ENCODE results near the gene LRRC8D. TPM values are rescaled to one million over a fixed set of nuclear protein-coding genes. Genes with fewer than 3 reads are reported as not detected.

The LRRC8D gene
- total and polyA plus RNA-seq, 8 donors, result 14.3 to 23.6 (median 17.0) TPM

DNA sequence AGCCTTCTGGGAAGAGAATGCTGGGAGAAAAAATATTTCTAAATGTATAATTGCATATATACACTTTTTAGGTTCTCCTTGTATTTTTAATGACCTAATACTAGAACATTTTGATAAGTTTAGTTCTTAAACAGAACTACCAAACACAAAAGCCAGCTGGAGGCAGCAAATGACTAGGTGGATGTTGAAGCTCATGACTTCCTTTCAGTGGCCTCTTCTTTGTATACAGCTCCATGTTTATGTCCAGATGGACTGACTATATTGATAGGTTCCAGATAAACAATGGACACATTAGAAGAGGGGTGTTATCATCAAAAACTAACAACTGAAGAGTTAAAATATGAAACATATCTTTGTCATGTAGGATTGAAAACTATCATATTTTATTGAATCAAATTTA, 52.5 kb downstream of the LRRC8D start:
- peaks cover 0 to 18% of the 10 kb centered on the region in 2 donors for H3K36me3 ChIP-seq
- H3K27me3 ChIP-seq, result no peaks in the 10 kb centered on the region
- H3K9me3 ChIP-seq, result no peaks in the 10 kb centered on the region
- TF ChIP-seq, protein P1, sequence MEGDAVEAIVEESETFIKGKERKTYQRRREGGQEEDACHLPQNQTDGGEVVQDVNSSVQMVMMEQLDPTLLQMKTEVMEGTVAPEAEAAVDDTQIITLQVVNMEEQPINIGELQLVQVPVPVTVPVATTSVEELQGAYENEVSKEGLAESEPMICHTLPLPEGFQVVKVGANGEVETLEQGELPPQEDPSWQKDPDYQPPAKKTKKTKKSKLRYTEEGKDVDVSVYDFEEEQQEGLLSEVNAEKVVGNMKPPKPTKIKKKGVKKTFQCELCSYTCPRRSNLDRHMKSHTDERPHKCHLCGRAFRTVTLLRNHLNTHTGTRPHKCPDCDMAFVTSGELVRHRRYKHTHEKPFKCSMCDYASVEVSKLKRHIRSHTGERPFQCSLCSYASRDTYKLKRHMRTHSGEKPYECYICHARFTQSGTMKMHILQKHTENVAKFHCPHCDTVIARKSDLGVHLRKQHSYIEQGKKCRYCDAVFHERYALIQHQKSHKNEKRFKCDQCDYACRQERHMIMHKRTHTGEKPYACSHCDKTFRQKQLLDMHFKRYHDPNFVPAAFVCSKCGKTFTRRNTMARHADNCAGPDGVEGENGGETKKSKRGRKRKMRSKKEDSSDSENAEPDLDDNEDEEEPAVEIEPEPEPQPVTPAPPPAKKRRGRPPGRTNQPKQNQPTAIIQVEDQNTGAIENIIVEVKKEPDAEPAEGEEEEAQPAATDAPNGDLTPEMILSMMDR (IDR thresholded peaks at IDR 0.05), result no peak
- DNase-seq (no peak), ATAC-seq (no peak)
- intact Hi-C loops (cut with DNase I), result no loop called here
- H3K27ac ChIP-seq, result no peak overlapping the region
- H3K4me3 ChIP-seq, result no peak overlapping the region
- H3K4me1 ChIP-seq, result no peaks in the 10 kb centered on the region

GRCh38 chr1:89873770-89874169, 52.9 kb downstream of the LRRC8D start:
- no peaks in the 10 kb centered on the region for H3K9me3 ChIP-seq
- no peaks in the 10 kb centered on the region for H3K27me3 ChIP-seq
- TF ChIP-seq, protein P1 (IDR thresholded peaks at IDR 0.05), result no peak
- H3K36me3 ChIP-seq, result peaks cover 0 to 16% of the 10 kb centered on the region in 2 donors
- intact Hi-C loops (cut with DNase I), result no loop called here
- H3K4me3 ChIP-seq, result no peak overlapping the region
- no peak overlapping the region for H3K27ac ChIP-seq
- no peaks in the 10 kb centered on the region for H3K4me1 ChIP-seq
- DNase-seq (peak in 1 of 4 donors; percentile 30), ATAC-seq (peak; percentile 80)

- Histone ChIP-seq H3K27me3 (no peaks in the 10 kb centered on the region), H3K27ac (no peak overlapping the region), H3K9me3 (peaks cover 0 to 6% of the 10 kb centered on the region in 2 donors), H3K4me3 (no peak overlapping the region), H3K36me3 (no peaks in the 10 kb centered on the region), H3K4me1 (no peaks in the 10 kb centered on the region)
- TF ChIP-seq, protein P1 (IDR thresholded peaks at IDR 0.05), result no peak
- DNase-seq (no peak), ATAC-seq (no peak)
- intact Hi-C loops (cut with DNase I), result no loop called here
These were observed 55.6 kb downstream of the LRRC8D start for GRCh38 chr1:89876463-89876862.

- TF ChIP-seq, protein P1 (IDR thresholded peaks at IDR 0.05), result no peak
- ATAC-seq, result no peak
- DNase-seq, result no peak
- no peaks in the 10 kb centered on the region for H3K4me1 ChIP-seq
- H3K36me3 ChIP-seq, result peaks cover 0 to 3% of the 10 kb centered on the region in 2 donors
- no peak overlapping the region for H3K27ac ChIP-seq
- peaks cover 0 to 15% of the 10 kb centered on the region in 2 donors for H3K9me3 ChIP-seq
- H3K27me3 ChIP-seq, result no peaks in the 10 kb centered on the region
- H3K4me3 ChIP-seq, result no peak overlapping the region
- intact Hi-C loops (cut with DNase I), result no loop called here
These were observed 56.9 kb downstream of the LRRC8D start for GRCh38 chr1:89877756-89878155.

GRCh38 chr1:89878256-89878655, 57.4 kb downstream of the LRRC8D start:
- H3K4me1 ChIP-seq, result no peaks in the 10 kb centered on the region
- peaks cover 0 to 15% of the 10 kb centered on the region in 2 donors for H3K9me3 ChIP-seq
- intact Hi-C loops (cut with DNase I), result no loop called here
- ATAC-seq (no peak), DNase-seq (no peak)
- peaks cover 0 to 3% of the 10 kb centered on the region in 2 donors for H3K36me3 ChIP-seq
- no peaks in the 10 kb centered on the region for H3K27me3 ChIP-seq
- H3K27ac ChIP-seq, result no peak overlapping the region
- TF ChIP-seq, protein P1 (IDR thresholded peaks at IDR 0.05), result no peak
- H3K4me3 ChIP-seq, result no peak overlapping the region
